Activated B cell treated with CpG ODN at 0.5 μM for 24 hours (primary cell): ENCODE results near the gene AVPR2. TPM values are rescaled to one million over a fixed set of nuclear protein-coding genes. Genes with fewer than 3 reads are reported as not detected.

ENCODE experiments used
- ATAC-seq: fragments of 200-7000 bp; cut with Tn5 transposase; one replicate; pipeline ENCODE4 v1.10.0; 2021; ENCODE audit warnings: low read depth, mild to moderate bottlenecking, moderate library complexity
- CTCF ChIA-PET: fragments of 350-600 bp; sonication (Branson Sonifier 250); formaldehyde crosslinking; loops from one replicate; lab custom pipeline; 2021; ENCODE audit warnings: antibody characterized with exemption; lab: Charles Lee
- POLR2A ChIA-PET: fragments of 350-600 bp; sonication (Branson Sonifier 250); formaldehyde crosslinking; loops from one replicate; lab custom pipeline; 2021; ENCODE audit warnings: antibody characterized with exemption; lab: Charles Lee
- DNase-seq: peaks from one replicate; pipeline ENCODE4 v3.0.0; 2022
- H3K27ac Mint-ChIP-seq: one replicate; pipeline ENCODE4 v1.8.0; 2020; ENCODE audit warnings: mixed read lengths
- H3K27me3 Mint-ChIP-seq: one replicate; pipeline ENCODE4 v1.8.0; 2021; ENCODE audit warnings: mixed read lengths
- H3K36me3 Mint-ChIP-seq: one replicate; pipeline ENCODE4 v1.8.0; 2021; ENCODE audit warnings: low read depth, mixed read lengths
- H3K4me1 Mint-ChIP-seq: one replicate; pipeline ENCODE4 v1.8.0; 2021; ENCODE audit warnings: mixed read lengths
- H3K4me3 Mint-ChIP-seq: one replicate; pipeline ENCODE4 v1.8.0; 2020; ENCODE audit warnings: mild to moderate bottlenecking, mixed read lengths
- H3K9me3 Mint-ChIP-seq: one replicate; pipeline ENCODE4 v1.8.0; 2020; ENCODE audit warnings: mixed read lengths
- intact Hi-C: fragments of 100-400 bp; cut with micrococcal nuclease; formaldehyde crosslinking; loops from one replicate; pipeline ENCODE4 v1.15.1; 2024
- total RNA-seq: library from RNA; stranded (reverse); gene quantifications from 2 replicates; pipeline ENCODE4 v1.2.3, GENCODE V29; 2022
- TF ChIP-seq, protein P1 (sequence below): fragments of 200-600 bp; IDR thresholded peaks from one replicate; pipeline ENCODE4 v1.8.0; 2022; ENCODE audit warnings: antibody characterized with exemption, mild to moderate bottlenecking

Gene AVPR2
- total RNA-seq, 1 donor from 2014 or later = not detected

DNA sequence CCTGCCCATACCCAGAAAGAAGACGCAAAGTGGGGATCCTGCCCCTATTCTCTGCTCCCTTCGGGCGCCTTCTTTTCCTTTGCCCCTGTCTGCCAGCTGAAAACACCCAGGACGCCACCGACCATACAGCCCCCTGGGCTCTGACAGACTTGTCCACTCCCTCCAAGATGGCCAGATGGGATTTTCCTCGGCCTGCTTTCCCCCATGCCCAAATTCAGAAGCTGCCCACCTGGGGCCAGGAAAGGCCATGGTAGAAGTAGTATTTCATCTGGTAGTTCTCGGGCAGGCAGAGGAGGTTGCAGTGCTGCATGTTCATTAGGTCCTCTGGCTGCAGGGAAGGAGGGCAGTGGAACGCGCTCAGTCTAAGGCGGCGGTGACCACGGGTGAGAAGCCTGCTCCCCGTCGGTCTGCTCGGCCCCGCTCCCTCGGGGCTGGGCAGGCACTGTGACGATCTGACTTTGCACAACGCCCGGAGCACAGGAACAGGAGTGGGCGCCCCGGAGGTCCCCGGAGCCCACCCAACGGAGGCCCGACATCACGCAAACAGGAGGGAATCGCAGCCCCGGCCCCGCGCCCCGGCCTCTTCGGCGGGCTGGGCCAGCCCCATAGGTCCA, 29.8 kb downstream of the AVPR2 start:
- intact Hi-C loops = no loop called here
- H3K36me3 Mint-ChIP-seq = peaks cover 22% of the 10 kb centered on the region
- DNase-seq (no peak), ATAC-seq (no peak)
- POLR2A ChIA-PET = interaction anchor here (1.5 to 18.4 kb wide), 3 partner anchors 9 to 140 kb away, joined by 3 to 305 read pairs (median 11); partner anchors contain the start of genes ARHGAP4, HCFC1, IDH3G and SSR4
- peak overlapping the region; percentile 84 for H3K4me3 Mint-ChIP-seq
- CTCF ChIA-PET = interaction anchor here (0.6 to 1.5 kb wide), 2 partner anchors 13 to 116 kb away, joined by 3 to 5 read pairs; no protein-coding TSS in a partner anchor
- peak overlapping the region; percentile 46 for H3K27ac Mint-ChIP-seq
- H3K27me3 Mint-ChIP-seq = no peaks in the 10 kb centered on the region
- H3K9me3 Mint-ChIP-seq = no peaks in the 10 kb centered on the region
- TF ChIP-seq, protein P1, sequence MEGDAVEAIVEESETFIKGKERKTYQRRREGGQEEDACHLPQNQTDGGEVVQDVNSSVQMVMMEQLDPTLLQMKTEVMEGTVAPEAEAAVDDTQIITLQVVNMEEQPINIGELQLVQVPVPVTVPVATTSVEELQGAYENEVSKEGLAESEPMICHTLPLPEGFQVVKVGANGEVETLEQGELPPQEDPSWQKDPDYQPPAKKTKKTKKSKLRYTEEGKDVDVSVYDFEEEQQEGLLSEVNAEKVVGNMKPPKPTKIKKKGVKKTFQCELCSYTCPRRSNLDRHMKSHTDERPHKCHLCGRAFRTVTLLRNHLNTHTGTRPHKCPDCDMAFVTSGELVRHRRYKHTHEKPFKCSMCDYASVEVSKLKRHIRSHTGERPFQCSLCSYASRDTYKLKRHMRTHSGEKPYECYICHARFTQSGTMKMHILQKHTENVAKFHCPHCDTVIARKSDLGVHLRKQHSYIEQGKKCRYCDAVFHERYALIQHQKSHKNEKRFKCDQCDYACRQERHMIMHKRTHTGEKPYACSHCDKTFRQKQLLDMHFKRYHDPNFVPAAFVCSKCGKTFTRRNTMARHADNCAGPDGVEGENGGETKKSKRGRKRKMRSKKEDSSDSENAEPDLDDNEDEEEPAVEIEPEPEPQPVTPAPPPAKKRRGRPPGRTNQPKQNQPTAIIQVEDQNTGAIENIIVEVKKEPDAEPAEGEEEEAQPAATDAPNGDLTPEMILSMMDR = no peak
- peaks cover 25% of the 10 kb centered on the region for H3K4me1 Mint-ChIP-seq

DNA sequence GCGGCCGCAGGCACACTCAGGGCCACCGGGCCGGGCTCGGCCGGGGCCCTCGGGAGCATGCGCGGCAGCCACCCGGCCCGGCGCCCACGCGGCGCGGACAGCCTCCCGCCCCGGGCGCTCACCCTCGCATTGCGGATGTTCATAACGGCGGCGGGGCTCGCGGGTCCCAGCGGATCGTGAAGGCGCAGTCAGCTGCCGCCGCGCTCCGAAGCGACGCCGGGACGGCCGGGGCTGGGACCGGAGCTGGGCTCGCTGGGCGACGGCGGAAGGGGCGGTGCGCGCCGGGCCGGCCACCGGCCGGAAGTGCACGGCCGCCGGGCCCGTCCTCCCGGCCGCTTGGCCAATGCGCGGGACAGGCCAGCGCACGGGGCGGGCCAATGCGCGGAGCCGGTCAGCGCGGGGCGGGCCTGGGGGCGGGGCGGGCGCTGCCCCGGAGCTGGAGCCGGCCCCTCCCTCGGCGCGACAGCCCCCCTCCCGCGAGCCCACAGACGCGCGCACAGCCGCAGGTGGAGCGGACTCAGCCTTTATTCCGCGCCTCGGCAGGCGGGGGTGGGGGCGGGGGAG, 30.4 kb downstream of the AVPR2 start, which contains the start of gene NAA10:
Gene NAA10 (minus strand): TSS at position 276 of the 564 bp plus-strand sequence. CDS start 133 bp downstream, at position 143.
- ChIA-PET CTCF (interaction anchor here (0.7 kb wide), 1 partner anchor 12 kb away, joined by 3 read pairs; no protein-coding TSS in a partner anchor), POLR2A (interaction anchor here (1.1 to 18.4 kb wide), 3 partner anchors 9 to 463 kb away, joined by 3 to 305 read pairs (median 11); partner anchors contain the start of genes ARHGAP4, HCFC1 and RPL10)
- H3K27me3 Mint-ChIP-seq = no peaks in the 10 kb centered on the region
- H3K27ac Mint-ChIP-seq = peak within 1 kb of the TSS; percentile 46
- peak within 1 kb of the TSS; percentile 84 for H3K4me3 Mint-ChIP-seq
- TF ChIP-seq, protein P1 = no peak
- DNase-seq (peak; percentile 62), ATAC-seq (peak; percentile 93)
- intact Hi-C loops = loop anchor here (1.0 kb wide), 2 partner anchors 8 to 12 kb away; no protein-coding TSS in a partner anchor
- H3K36me3 Mint-ChIP-seq = peaks cover 23% of the 10 kb centered on the region
- H3K4me1 Mint-ChIP-seq = peaks cover 24% of the 10 kb centered on the region
- H3K9me3 Mint-ChIP-seq = no peaks in the 10 kb centered on the region

DNA sequence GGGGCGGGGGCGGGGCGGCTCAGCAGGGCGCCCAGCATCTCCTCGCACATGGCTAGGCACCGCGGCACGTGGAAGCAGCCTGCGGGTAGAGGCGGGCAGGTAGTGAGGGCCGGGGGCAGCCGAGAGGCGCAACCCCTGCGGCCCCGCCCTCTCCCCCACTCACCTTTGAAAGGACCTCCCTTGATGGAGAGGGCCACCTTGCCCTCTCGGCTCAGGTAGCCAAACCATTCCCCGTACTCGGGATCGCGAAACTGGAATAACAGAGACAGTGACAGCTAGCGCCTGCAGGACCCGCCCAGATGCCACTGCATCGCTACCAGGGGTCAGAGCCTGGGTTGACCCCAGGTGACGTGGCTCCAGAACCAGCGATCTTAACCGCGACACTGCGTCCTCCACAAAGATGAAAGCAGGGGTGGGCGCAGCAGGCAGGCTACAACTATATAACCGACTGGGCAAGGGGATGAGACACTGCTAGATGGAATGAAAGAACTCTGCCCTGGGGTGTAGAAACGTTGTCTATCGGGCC, 30.9 kb downstream of the AVPR2 start:
- H3K27ac Mint-ChIP-seq = peak overlapping the region; percentile 41
- ChIA-PET POLR2A (interaction anchor here (1.1 to 18.4 kb wide), 3 partner anchors 10 to 463 kb away, joined by 3 to 305 read pairs (median 11); partner anchors contain the start of genes ARHGAP4, HCFC1 and RPL10), CTCF (interaction anchor here (0.7 kb wide), 1 partner anchor 12 kb away, joined by 3 read pairs; no protein-coding TSS in a partner anchor)
- TF ChIP-seq, protein P1 = no peak
- peak overlapping the region; percentile 75 for H3K4me3 Mint-ChIP-seq
- peaks cover 22% of the 10 kb centered on the region for H3K36me3 Mint-ChIP-seq
- DNase-seq (no peak), ATAC-seq (peak; percentile 2)
- no peaks in the 10 kb centered on the region for H3K9me3 Mint-ChIP-seq
- H3K27me3 Mint-ChIP-seq = no peaks in the 10 kb centered on the region
- intact Hi-C loops = loop anchor here (1.0 kb wide), 2 partner anchors 8 to 12 kb away; no protein-coding TSS in a partner anchor
- peaks cover 24% of the 10 kb centered on the region for H3K4me1 Mint-ChIP-seq

DNA sequence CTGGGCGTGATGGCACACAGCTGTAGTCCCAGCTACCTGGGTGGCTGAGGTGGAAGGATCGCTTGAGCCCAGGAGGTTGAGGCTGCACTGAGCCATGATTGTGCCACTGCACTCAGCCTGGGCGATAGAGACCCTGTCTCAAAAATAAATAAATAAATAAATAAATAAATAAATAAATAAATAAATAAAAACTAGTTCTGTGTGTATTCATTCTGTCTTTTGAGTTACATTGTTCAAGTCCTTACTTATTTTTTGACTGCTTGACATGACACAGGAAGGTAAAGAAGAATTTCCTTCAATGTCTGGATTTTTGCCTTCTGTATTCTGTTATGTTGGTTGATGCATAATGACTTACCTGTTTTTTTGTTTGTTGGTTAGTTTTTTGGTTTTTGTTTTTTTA, 32.6 kb downstream of the AVPR2 start:
- H3K27me3 Mint-ChIP-seq = no peaks in the 10 kb centered on the region
- DNase-seq (no peak), ATAC-seq (no peak)
- no peaks in the 10 kb centered on the region for H3K9me3 Mint-ChIP-seq
- intact Hi-C loops = no loop called here
- TF ChIP-seq, protein P1 = no peak
- CTCF ChIA-PET = no interaction called here
- H3K4me3 Mint-ChIP-seq = no peak overlapping the region
- peaks cover 24% of the 10 kb centered on the region for H3K4me1 Mint-ChIP-seq
- peaks cover 9% of the 10 kb centered on the region for H3K36me3 Mint-ChIP-seq
- POLR2A ChIA-PET = interaction anchor here (0.6 to 18.4 kb wide), 2 partner anchors 12 to 487 kb away, joined by 4 to 305 read pairs; partner anchors contain the start of gene ARHGAP4
- no peak overlapping the region for H3K27ac Mint-ChIP-seq
